GM12891 (cell line): ENCODE data around the gene LRIG1.

Source experiments
- PAX5 ChIP-seq: IDR thresholded peaks from 2 replicates; pipeline ENCODE4 v1.6.1; 2011; ENCODE audit warnings: low read length, moderate library complexity, mild to moderate bottlenecking; ENCODE audit not compliant: insufficient read depth, severe bottlenecking
- POLR2A ChIP-seq: IDR thresholded peaks from 2 replicates; pipeline ENCODE4 v1.6.1; 2011; ENCODE audit warnings: low read depth, low read length, control low read depth
- POLR2AphosphoS5 ChIP-seq: IDR thresholded peaks from 2 replicates; pipeline ENCODE4 v1.6.1; 2011; ENCODE audit warnings: low read depth, low read length, control low read depth
- SPI1 ChIP-seq: IDR thresholded peaks from 2 replicates; pipeline ENCODE4 v1.6.1; 2011; ENCODE audit warnings: low read depth, low read length, control low read depth
- TAF1 ChIP-seq: IDR thresholded peaks from 2 replicates; pipeline ENCODE4 v1.6.1; 2011; ENCODE audit warnings: low read depth, low read length, control low read depth

GRCh38 chr3:66423791-66424190, 77.0 kb downstream of the LRIG1 start:
- no peak for TF ChIP-seq POLR2A
- no peak for TF ChIP-seq POLR2AphosphoS5
- TF ChIP-seq TAF1: no peak
- TF ChIP-seq PAX5: no peak
- no peak for TF ChIP-seq SPI1
